Gastroesophageal sphincter (tissue), 4 donors: Measurements from ENCODE around the gene FBXL4. TPM values are rescaled to one million over a fixed set of nuclear protein-coding genes. Genes with fewer than 3 reads are reported as not detected.

ENCODE experiments used
- ATAC-seq: fragments of 150-250 bp; one replicate; pipeline ENCODE4 v1.9.1; 2016; ENCODE audit warnings: mild to moderate bottlenecking, moderate library complexity
- H3K27ac ChIP-seq, 4 donors: fragments of 200-600 bp; sonication (generic) in 3 of 4; 1 replicate in 3 of 4; 2 replicates in 1 of 4; pipeline ENCODE4 v1.5.1; 2016 to 2019
- H3K27me3 ChIP-seq: fragments of 200-600 bp; sonication (generic); one replicate; pipeline ENCODE4 v1.5.1; 2019
- H3K36me3 ChIP-seq, 2 donors: fragments of 200-600 bp; sonication (generic); one replicate each; pipeline ENCODE4 v1.5.1; 2019; ENCODE audit warnings: control low read depth in 1 of 2
- H3K4me1 ChIP-seq, 3 donors: fragments of 200-600 bp; sonication (generic); 1 replicate in 2 of 3; 2 replicates in 1 of 3; pipeline ENCODE4 v1.5.1; 2016 to 2019; ENCODE audit warnings: control low read depth in 2 of 3
- H3K4me3 ChIP-seq, 2 donors: fragments of 200-600 bp; sonication (generic); one replicate each; pipeline ENCODE4 v1.5.1; 2019; ENCODE audit warnings: mild to moderate bottlenecking in 1 of 2, moderate library complexity in 1 of 2
- H3K9me3 ChIP-seq, 3 donors: fragments of 200-600 bp; sonication (generic); one replicate each; pipeline ENCODE4 v1.5.1; 2017 to 2019; ENCODE audit warnings: control low read depth in 2 of 3
- EP300 ChIP-seq: sonication (generic); formaldehyde crosslinking; IDR thresholded peaks from one replicate; pipeline ENCODE4 v1.6.1; 2017; ENCODE audit warnings: antibody characterized with exemption, mild to moderate bottlenecking
- POLR2A ChIP-seq, 2 donors: fragments of 450-650 bp; IDR thresholded peaks; one replicate each; pipeline ENCODE4 v1.6.1; 2017; ENCODE audit warnings: antibody characterized with exemption in 2 of 2, mild to moderate bottlenecking in 2 of 2, moderate library complexity in 1 of 2
- POLR2AphosphoS5 ChIP-seq: sonication (generic); formaldehyde crosslinking; IDR thresholded peaks from one replicate; pipeline ENCODE4 v1.6.1; 2017; ENCODE audit warnings: antibody characterized with exemption
- WGBS, 2 donors: methylation state at CpG; one replicate each; pipeline ENCODE4 v1.1.5; 2018; ENCODE audit warnings: low coverage in 1 of 2; 5-methylcytosine and 5-hydroxymethylcytosine counted together
- total RNA-seq, 4 donors: library from RNA; depleted of rRNA; stranded (reverse); fragments of >200 nt; gene quantifications; one replicate each; pipeline ENCODE4 v1.1.0, GENCODE V29; 2016
- TF ChIP-seq, protein P1 (sequence below), 4 experiments: fragments of 200-600 bp in 2 of 4; fragments of 450-650 bp in 2 of 4; sonication (generic) in 1 of 4; IDR thresholded peaks; one replicate each; pipeline ENCODE4 v1.5.1; 2017 to 2019; ENCODE audit warnings: antibody characterized with exemption in 4 of 4, mild to moderate bottlenecking in 2 of 4, moderate library complexity in 2 of 4

Gene FBXL4
- total RNA-seq, 4 donors from 2014 or later: 15.6 to 21.9 (median 18.8) TPM

- WGBS, 2 donors: 70% methylated on average over 1 of the region's 1 CpG; no CpG with 5 or more reads in 1 of the 2 donors
- H3K9me3 ChIP-seq: no peaks in the 10 kb centered on the region
- H3K4me3 ChIP-seq: no peak overlapping the region
- no peak overlapping the region for H3K27ac ChIP-seq
- no peaks in the 10 kb centered on the region for H3K27me3 ChIP-seq
- TF ChIP-seq EP300 (no peak), POLR2A (IDR thresholded peaks at IDR 0.05) (no peak), POLR2AphosphoS5 (no peak)
- TF ChIP-seq, protein P1, sequence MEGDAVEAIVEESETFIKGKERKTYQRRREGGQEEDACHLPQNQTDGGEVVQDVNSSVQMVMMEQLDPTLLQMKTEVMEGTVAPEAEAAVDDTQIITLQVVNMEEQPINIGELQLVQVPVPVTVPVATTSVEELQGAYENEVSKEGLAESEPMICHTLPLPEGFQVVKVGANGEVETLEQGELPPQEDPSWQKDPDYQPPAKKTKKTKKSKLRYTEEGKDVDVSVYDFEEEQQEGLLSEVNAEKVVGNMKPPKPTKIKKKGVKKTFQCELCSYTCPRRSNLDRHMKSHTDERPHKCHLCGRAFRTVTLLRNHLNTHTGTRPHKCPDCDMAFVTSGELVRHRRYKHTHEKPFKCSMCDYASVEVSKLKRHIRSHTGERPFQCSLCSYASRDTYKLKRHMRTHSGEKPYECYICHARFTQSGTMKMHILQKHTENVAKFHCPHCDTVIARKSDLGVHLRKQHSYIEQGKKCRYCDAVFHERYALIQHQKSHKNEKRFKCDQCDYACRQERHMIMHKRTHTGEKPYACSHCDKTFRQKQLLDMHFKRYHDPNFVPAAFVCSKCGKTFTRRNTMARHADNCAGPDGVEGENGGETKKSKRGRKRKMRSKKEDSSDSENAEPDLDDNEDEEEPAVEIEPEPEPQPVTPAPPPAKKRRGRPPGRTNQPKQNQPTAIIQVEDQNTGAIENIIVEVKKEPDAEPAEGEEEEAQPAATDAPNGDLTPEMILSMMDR (IDR thresholded peaks at IDR 0.05): no peak
- peaks cover 0 to 50% of the 10 kb centered on the region in 2 donors for H3K36me3 ChIP-seq
- no peaks in the 10 kb centered on the region for H3K4me1 ChIP-seq
- no peak for ATAC-seq
Observed at GRCh38 chr6:98877250-98877649, 70.5 kb downstream of the FBXL4 start.

DNA sequence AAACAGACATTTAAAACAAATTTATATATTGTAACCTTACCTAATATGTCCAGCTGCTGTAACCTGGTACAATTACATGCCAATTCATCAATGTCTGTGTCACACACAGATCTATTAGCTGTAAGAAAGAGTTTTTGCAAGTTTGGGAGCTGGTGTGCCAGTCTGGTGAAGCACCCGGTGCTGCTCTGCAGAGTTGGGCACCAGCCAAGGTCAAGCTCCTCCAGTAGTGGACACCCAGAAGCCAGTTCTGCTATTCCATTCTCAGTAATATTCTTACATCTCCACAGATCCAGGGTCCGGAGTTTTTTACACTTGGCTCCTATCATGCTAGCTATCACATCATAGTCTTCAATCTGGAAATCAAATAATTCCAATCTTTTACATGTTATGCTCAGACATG is 72.4 kb downstream of the FBXL4 start:
- WGBS, 2 donors: 79 to 89% methylated on average over 1 to 2 of the region's 2 CpGs
- no peaks in the 10 kb centered on the region for H3K4me1 ChIP-seq
- H3K9me3 ChIP-seq: no peaks in the 10 kb centered on the region
- TF ChIP-seq POLR2AphosphoS5: no peak
- TF ChIP-seq, protein P1 (IDR thresholded peaks at IDR 0.05): no peak
- no peak for ATAC-seq
- no peak overlapping the region for H3K4me3 ChIP-seq
- peaks cover 0 to 53% of the 10 kb centered on the region in 2 donors for H3K36me3 ChIP-seq
- H3K27me3 ChIP-seq: no peaks in the 10 kb centered on the region
- H3K27ac ChIP-seq: no peak overlapping the region

- Histone ChIP-seq H3K36me3 (peaks cover 0 to 37% of the 10 kb centered on the region in 2 donors), H3K4me3 (no peak overlapping the region), H3K27ac (no peak overlapping the region), H3K4me1 (no peaks in the 10 kb centered on the region), H3K27me3 (no peaks in the 10 kb centered on the region), H3K9me3 (no peaks in the 10 kb centered on the region)
- TF ChIP-seq POLR2A (IDR thresholded peaks at IDR 0.05) (no peak), POLR2AphosphoS5 (no peak), EP300 (no peak)
- TF ChIP-seq, protein P1 (IDR thresholded peaks at IDR 0.05): no peak
- ATAC-seq: no peak
- 81 to 82% methylated on average over 3 of the region's 3 CpGs for WGBS, 2 donors
Observed at GRCh38 chr6:98871821-98872220, 75.9 kb downstream of the FBXL4 start.

- no peak for ATAC-seq
- Histone ChIP-seq H3K27ac (no peak overlapping the region), H3K4me1 (no peaks in the 10 kb centered on the region), H3K9me3 (no peaks in the 10 kb centered on the region), H3K27me3 (no peaks in the 10 kb centered on the region), H3K36me3 (peaks cover 0 to 34% of the 10 kb centered on the region in 2 donors), H3K4me3 (no peak overlapping the region)
- no peak for TF ChIP-seq POLR2AphosphoS5
- TF ChIP-seq, protein P1 (IDR thresholded peaks at IDR 0.05): no peak
- no peak for TF ChIP-seq POLR2A (IDR thresholded peaks at IDR 0.05)
- no peak for TF ChIP-seq EP300
- 64 to 72% methylated on average over 3 of the region's 3 CpGs for WGBS, 2 donors
Observed at GRCh38 chr6:98871057-98871456, 76.7 kb downstream of the FBXL4 start.

- no peak for ATAC-seq
- no peak overlapping the region for H3K27ac ChIP-seq
- TF ChIP-seq POLR2AphosphoS5 (no peak), POLR2A (IDR thresholded peaks at IDR 0.05) (no peak), EP300 (no peak)
- TF ChIP-seq, protein P1 (IDR thresholded peaks at IDR 0.05): no peak
- H3K4me1 ChIP-seq: no peaks in the 10 kb centered on the region
- 93 to 100% methylated on average over 2 to 5 of the region's 6 CpGs for whole genome bisulfite sequencing, 2 donors
- no peaks in the 10 kb centered on the region for H3K27me3 ChIP-seq
- no peak overlapping the region for H3K4me3 ChIP-seq
- peaks cover 0 to 16% of the 10 kb centered on the region in 2 donors for H3K36me3 ChIP-seq
- H3K9me3 ChIP-seq: no peaks in the 10 kb centered on the region
Observed at GRCh38 chr6:98864497-98864896, 83.2 kb downstream of the FBXL4 start.
